ENCODE measurements around the gene SIRT4. TPM values are rescaled to one million over a fixed set of nuclear protein-coding genes. Genes with fewer than 3 reads are reported as not detected.

SIRT4 gene
- total and polyA plus RNA-seq, 9 donors, result 3.4 to 6.3 (median 4.4) TPM

GRCh38 chr12:120276734-120277133 lies 25.4 kb upstream of the SIRT4 start:
- H3K4me1 ChIP-seq (ENCODE audit: control insufficient read depth, insufficient read depth, low read length), result no peaks in the 10 kb centered on the region
- H3K9me3 ChIP-seq (replicated peaks; ENCODE audit: control insufficient read depth, low read depth, low read length), result no peaks in the 10 kb centered on the region
- H3K4me3 ChIP-seq (ENCODE audit: low read length), result no peak overlapping the region
- H3K27me3 ChIP-seq (ENCODE audit: control insufficient read depth, insufficient read depth, low read length), result no peaks in the 10 kb centered on the region
- DNase-seq, result no peak
- no peaks in the 10 kb centered on the region for H3K36me3 ChIP-seq (ENCODE audit: control insufficient read depth, insufficient read depth, low read length)
- H3K27ac ChIP-seq (ENCODE audit: low read length), result no peak overlapping the region
- WGBS (ENCODE audit: insufficient coverage), result 93% methylated on average over 3 of the region's 6 CpGs

- no peaks in the 10 kb centered on the region for H3K4me1 ChIP-seq (ENCODE audit: control insufficient read depth, insufficient read depth, low read length)
- no peaks in the 10 kb centered on the region for H3K9me3 ChIP-seq (replicated peaks; ENCODE audit: control insufficient read depth, low read depth, low read length)
- no peaks in the 10 kb centered on the region for H3K36me3 ChIP-seq (ENCODE audit: control insufficient read depth, insufficient read depth, low read length)
- no peak overlapping the region for H3K27ac ChIP-seq (ENCODE audit: low read length)
- no peak overlapping the region for H3K4me3 ChIP-seq (ENCODE audit: low read length)
- no peaks in the 10 kb centered on the region for H3K27me3 ChIP-seq (ENCODE audit: control insufficient read depth, insufficient read depth, low read length)
- no peak for DNase-seq
- 94% methylated on average over 33 of the region's 57 CpGs for WGBS (ENCODE audit: insufficient coverage)
Observed at GRCh38 chr12:120278137-120279069, 23.7 kb upstream of the SIRT4 start.

DNA sequence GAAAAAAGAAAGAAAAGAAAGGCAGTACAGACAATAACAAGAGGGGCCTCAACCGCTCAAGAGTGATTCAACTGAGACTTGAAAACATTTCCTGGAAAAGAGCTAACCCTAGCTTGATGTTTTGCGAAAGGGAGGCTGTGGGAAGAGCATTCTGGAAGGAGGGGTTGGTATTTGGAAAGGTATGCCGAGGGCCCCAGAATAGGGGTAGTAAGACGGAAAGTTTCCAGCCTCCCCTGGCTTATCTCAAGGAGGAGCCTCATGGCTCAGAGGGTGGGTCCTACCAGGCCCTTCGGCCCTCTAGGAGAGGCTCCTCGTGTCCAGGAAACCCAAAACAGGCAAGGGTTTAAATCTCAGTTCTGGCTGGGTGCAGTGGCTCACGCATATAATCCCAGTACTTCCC lies 18.8 kb upstream of the SIRT4 start:
- no peaks in the 10 kb centered on the region for H3K36me3 ChIP-seq (ENCODE audit: control insufficient read depth, insufficient read depth, low read length)
- H3K9me3 ChIP-seq (replicated peaks; ENCODE audit: control insufficient read depth, low read depth, low read length), result no peaks in the 10 kb centered on the region
- no peak overlapping the region for H3K4me3 ChIP-seq (ENCODE audit: low read length)
- DNase-seq, result no peak
- 45% methylated on average over 7 of the region's 7 CpGs for WGBS (ENCODE audit: insufficient coverage)
- H3K4me1 ChIP-seq (ENCODE audit: control insufficient read depth, insufficient read depth, low read length), result peaks cover 3% of the 10 kb centered on the region
- H3K27ac ChIP-seq (ENCODE audit: low read length), result no peak overlapping the region
- H3K27me3 ChIP-seq (ENCODE audit: control insufficient read depth, insufficient read depth, low read length), result no peaks in the 10 kb centered on the region

DNA sequence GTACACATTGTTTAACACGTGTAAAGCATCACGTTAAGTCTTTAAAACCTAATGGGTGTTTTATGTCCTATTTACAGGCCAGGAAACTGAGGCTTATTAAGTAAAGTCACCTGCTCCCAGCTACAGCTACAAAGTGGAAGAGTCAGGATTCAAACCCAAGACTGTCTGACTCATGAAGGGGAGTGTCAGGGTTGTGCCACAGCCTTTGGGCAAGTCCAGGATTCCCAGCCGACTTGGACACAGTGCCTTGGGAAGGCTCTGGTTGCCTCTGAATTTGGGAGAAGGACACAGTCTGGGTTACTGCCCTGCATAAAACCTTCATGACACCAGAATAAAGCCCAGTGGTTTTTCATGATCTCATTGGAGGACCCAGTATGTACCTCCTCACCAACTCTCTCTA lies 17.7 kb upstream of the SIRT4 start:
- Histone ChIP-seq H3K9me3 (replicated peaks; ENCODE audit: control insufficient read depth, low read depth, low read length) (no peaks in the 10 kb centered on the region), H3K4me3 (ENCODE audit: low read length) (no peak overlapping the region), H3K27me3 (ENCODE audit: control insufficient read depth, insufficient read depth, low read length) (no peaks in the 10 kb centered on the region), H3K4me1 (ENCODE audit: control insufficient read depth, insufficient read depth, low read length) (peaks cover 3% of the 10 kb centered on the region), H3K36me3 (ENCODE audit: control insufficient read depth, insufficient read depth, low read length) (no peaks in the 10 kb centered on the region), H3K27ac (ENCODE audit: low read length) (no peak overlapping the region)
- no peak for DNase-seq
- WGBS (ENCODE audit: insufficient coverage), result 80% methylated on average over 1 of the region's 3 CpGs

DNA sequence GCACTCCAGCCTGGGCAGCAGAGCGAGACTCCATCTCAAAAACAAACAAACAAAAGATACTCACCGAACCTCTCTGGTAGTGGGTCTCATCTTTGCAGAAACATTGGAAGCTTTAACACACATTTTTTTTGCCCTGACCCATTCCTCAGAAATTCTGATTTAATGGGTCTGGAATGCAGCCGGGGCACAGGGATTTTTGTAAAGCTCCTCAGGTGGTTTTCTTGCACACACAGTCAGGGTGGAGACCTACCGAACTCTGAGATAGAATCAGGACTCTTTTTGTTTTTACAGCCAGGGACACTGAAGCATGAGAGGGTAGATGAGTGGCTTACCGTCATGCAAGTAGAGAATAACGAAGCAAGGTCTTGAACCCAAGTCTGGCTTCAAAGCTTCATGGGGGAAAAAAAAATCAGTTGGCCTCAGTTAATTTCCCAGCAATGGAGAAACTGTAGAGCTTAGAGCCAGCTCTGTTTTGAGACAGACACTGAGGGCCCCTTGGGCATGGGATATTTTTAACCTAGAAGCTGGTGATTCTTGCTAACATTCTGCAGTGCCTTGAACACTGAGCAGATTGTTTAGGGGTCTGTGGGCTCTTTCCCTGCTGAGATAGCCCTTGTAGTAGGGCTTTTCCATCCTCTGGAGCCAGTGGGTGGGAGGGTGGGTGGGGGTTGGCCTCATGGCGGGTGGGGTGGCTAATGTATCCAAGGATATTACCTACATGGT lies 15.2 kb upstream of the SIRT4 start:
- no peaks in the 10 kb centered on the region for H3K36me3 ChIP-seq (ENCODE audit: control insufficient read depth, insufficient read depth, low read length)
- H3K27me3 ChIP-seq (ENCODE audit: control insufficient read depth, insufficient read depth, low read length), result no peaks in the 10 kb centered on the region
- no peak overlapping the region for H3K4me3 ChIP-seq (ENCODE audit: low read length)
- no peak for DNase-seq
- peaks cover 11% of the 10 kb centered on the region for H3K4me1 ChIP-seq (ENCODE audit: control insufficient read depth, insufficient read depth, low read length)
- no peak overlapping the region for H3K27ac ChIP-seq (ENCODE audit: low read length)
- 50% methylated on average over 4 of the region's 7 CpGs for whole genome bisulfite sequencing (ENCODE audit: insufficient coverage)
- no peaks in the 10 kb centered on the region for H3K9me3 ChIP-seq (replicated peaks; ENCODE audit: control insufficient read depth, low read depth, low read length)

DNA sequence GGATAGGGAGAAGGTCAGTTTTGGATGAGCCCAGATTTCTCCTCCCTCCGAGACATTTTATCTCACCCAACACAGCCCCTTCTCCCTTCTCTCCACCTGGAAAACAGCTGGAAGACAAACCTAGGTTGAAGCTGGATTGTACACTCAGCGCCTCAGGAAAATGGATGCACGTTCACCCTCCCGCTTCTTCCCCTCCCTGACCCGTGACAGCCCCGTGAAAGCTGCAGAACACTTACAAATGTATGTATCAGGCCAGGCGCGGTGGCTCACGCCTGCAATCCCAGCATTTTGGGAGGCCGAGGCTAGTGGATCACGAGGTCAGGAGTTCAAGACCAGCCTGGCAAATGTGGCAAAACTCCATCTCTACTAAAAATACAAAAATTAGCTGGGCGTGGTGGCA lies 14.6 kb upstream of the SIRT4 start:
- H3K9me3 ChIP-seq (replicated peaks; ENCODE audit: control insufficient read depth, low read depth, low read length), result no peaks in the 10 kb centered on the region
- H3K36me3 ChIP-seq (ENCODE audit: control insufficient read depth, insufficient read depth, low read length), result no peaks in the 10 kb centered on the region
- WGBS (ENCODE audit: insufficient coverage), result 73% methylated on average over 11 of the region's 12 CpGs
- no peak overlapping the region for H3K4me3 ChIP-seq (ENCODE audit: low read length)
- H3K27ac ChIP-seq (ENCODE audit: low read length), result no peak overlapping the region
- H3K27me3 ChIP-seq (ENCODE audit: control insufficient read depth, insufficient read depth, low read length), result no peaks in the 10 kb centered on the region
- DNase-seq, result no peak
- peaks cover 11% of the 10 kb centered on the region for H3K4me1 ChIP-seq (ENCODE audit: control insufficient read depth, insufficient read depth, low read length)

GRCh38 chr12:120290609-120291305 lies 11.4 kb upstream of the SIRT4 start:
- H3K27me3 ChIP-seq (ENCODE audit: control insufficient read depth, insufficient read depth, low read length), result no peaks in the 10 kb centered on the region
- peak overlapping the region; percentile 99 for H3K27ac ChIP-seq (ENCODE audit: low read length)
- no peaks in the 10 kb centered on the region for H3K36me3 ChIP-seq (ENCODE audit: control insufficient read depth, insufficient read depth, low read length)
- peak overlapping the region; percentile 18 for H3K4me3 ChIP-seq (ENCODE audit: low read length)
- peak; percentile 38 for DNase-seq
- H3K4me1 ChIP-seq (ENCODE audit: control insufficient read depth, insufficient read depth, low read length), result peaks cover 11% of the 10 kb centered on the region
- no peaks in the 10 kb centered on the region for H3K9me3 ChIP-seq (replicated peaks; ENCODE audit: control insufficient read depth, low read depth, low read length)
- WGBS (ENCODE audit: insufficient coverage), result 29% methylated on average over 11 of the region's 22 CpGs

DNA sequence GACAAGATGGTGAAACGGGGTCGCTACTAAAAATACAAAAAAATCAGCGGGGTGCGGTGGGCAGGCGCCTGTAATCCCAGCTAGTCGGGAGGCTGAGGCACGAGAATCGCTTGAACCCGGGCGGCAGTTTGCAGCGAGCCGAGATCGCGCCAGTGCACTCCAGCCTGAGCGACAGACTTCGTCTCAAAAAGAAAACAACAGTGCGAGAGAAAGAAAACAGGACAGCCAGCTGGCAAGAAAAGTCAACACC lies 9.8 kb upstream of the SIRT4 start:
- Histone ChIP-seq H3K9me3 (replicated peaks; ENCODE audit: control insufficient read depth, low read depth, low read length) (no peaks in the 10 kb centered on the region), H3K27ac (ENCODE audit: low read length) (peak overlapping the region; percentile 99), H3K36me3 (ENCODE audit: control insufficient read depth, insufficient read depth, low read length) (no peaks in the 10 kb centered on the region), H3K27me3 (ENCODE audit: control insufficient read depth, insufficient read depth, low read length) (no peaks in the 10 kb centered on the region), H3K4me3 (ENCODE audit: low read length) (peak overlapping the region; percentile 61), H3K4me1 (ENCODE audit: control insufficient read depth, insufficient read depth, low read length) (peaks cover 11% of the 10 kb centered on the region)
- no peak for DNase-seq
- 0% methylated on average over 16 of the region's 17 CpGs for WGBS (ENCODE audit: insufficient coverage)

DNA sequence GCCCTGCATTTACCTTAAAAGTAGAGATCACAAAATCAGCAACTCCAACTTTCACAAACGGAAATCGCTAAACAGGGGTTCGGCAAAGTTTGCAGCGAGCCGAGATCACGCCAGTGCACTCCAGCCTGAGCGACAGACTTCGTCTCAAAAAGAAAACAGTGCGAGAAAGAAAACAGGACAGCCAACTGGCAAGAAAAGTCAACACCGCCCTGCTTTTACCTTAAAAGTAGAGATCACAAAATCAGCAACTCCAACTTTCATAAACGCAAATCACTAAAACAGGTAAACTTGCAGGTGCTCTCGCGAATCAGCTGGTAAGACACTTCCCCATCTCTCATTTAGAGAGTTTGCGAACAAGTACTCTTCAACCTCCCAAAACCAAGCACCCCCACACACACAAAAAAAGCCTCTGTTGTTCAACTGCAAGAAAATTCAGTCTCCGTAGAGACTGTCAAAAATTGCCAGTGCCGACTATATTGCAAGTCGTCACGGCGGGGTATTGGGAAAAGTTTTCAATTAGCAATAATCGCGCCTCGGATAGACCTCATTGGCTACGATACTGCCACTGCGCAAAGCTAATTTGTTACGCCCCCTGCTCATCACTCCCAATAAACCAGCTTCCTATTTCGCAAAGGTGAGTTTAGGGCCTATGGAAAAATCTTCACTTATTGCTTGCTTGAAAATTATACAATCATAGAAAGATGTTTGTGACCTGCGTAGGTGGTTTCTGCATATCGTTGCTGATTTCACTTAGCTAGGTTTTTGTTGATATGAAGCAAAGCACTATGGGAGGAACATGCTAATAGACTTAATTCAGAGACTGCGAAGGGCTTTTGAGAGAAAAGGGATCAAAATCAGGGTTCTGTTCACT lies 9.2 kb upstream of the SIRT4 start, which contains the start of gene RNU4-1:
TSS of gene RNU4-1 (minus strand) at position 577 of the 871 bp plus-strand sequence.
- Histone ChIP-seq H3K4me3 (ENCODE audit: low read length) (peak within 1 kb of the TSS; percentile 61), H3K27ac (ENCODE audit: low read length) (peak within 1 kb of the TSS; percentile 99), H3K4me1 (ENCODE audit: control insufficient read depth, insufficient read depth, low read length) (peaks cover 8% of the 10 kb centered on the region), H3K9me3 (replicated peaks; ENCODE audit: control insufficient read depth, low read depth, low read length) (no peaks in the 10 kb centered on the region), H3K27me3 (ENCODE audit: control insufficient read depth, insufficient read depth, low read length) (no peaks in the 10 kb centered on the region), H3K36me3 (ENCODE audit: control insufficient read depth, insufficient read depth, low read length) (no peaks in the 10 kb centered on the region)
- 0% methylated on average over 12 of the region's 29 CpGs for WGBS (ENCODE audit: insufficient coverage)
- DNase-seq, result peak; percentile 97
